ENCODE results near the gene SLC49A4.

Gene SLC49A4

DNA sequence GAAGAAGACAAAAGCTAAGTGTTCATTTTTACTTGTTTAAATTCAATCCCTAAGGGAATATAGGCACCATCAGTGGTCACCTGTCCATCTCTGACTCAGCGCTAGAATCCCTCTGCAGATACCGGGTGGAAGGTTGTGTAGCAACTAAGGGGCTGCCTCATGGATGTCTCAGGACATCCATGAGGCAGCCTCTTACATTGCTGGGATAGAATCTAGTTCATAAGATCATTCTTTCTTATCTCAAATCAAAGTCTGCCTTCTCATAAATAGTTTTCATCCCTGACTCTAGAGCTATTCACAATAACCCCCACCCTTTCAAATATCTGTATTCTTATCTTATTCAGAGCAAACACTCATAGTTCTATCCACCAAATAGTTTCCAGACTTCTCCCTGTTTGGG lies 39.4 kb upstream of the SLC49A4 start:
- Histone ChIP-seq H3K4me3 (ENCODE audit: low read depth in 1 of 2, low read length in 1 of 2) (no peak overlapping the region), H3K27ac (peak overlapping the region; percentile 78), H3K4me1 (ENCODE audit: control insufficient read depth in 1 of 2, insufficient read depth in 1 of 2, low read depth in 1 of 2, low read length in 1 of 2) (peaks cover 53 to 56% of the 10 kb centered on the region in 2 experiments), H3K36me3 (peaks cover 42% of the 10 kb centered on the region), H3K9me3 (no peaks in the 10 kb centered on the region), H3K27me3 (no peaks in the 10 kb centered on the region)
- TF ChIP-seq, protein P1, sequence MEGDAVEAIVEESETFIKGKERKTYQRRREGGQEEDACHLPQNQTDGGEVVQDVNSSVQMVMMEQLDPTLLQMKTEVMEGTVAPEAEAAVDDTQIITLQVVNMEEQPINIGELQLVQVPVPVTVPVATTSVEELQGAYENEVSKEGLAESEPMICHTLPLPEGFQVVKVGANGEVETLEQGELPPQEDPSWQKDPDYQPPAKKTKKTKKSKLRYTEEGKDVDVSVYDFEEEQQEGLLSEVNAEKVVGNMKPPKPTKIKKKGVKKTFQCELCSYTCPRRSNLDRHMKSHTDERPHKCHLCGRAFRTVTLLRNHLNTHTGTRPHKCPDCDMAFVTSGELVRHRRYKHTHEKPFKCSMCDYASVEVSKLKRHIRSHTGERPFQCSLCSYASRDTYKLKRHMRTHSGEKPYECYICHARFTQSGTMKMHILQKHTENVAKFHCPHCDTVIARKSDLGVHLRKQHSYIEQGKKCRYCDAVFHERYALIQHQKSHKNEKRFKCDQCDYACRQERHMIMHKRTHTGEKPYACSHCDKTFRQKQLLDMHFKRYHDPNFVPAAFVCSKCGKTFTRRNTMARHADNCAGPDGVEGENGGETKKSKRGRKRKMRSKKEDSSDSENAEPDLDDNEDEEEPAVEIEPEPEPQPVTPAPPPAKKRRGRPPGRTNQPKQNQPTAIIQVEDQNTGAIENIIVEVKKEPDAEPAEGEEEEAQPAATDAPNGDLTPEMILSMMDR (IDR thresholded peaks at IDR 0.05) = no peak

DNA sequence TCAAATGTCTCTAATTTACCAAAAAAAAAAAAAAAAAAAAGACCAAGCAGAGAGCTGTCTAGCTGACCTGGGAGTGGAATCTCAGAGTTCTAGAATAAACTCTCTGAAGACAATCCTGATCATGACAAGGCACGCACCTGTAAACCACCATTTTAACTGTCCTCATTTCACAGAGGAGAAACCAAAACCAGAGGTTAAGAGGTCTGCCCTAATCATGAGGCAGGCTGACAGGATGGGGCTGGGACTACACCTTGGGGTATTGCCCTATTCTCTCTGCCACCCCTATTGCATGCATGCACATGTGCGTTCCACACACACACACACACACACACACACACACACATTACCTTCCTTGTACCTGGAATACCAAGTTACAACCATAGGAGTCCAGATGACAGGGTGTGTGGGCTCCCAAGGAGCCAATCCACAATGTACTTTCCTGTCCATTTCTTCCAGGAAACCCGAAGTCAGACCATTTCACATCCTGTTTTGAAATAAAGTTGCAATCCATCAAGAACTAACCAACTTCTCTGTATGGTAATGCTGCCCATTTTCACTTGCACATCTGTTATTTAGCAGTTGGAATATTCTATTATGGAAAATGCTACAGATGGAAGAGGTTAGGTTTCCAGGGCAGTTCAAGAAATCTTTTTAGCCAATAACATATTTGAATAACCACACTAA lies 35.9 kb upstream of the SLC49A4 start:
- Histone ChIP-seq H3K9me3 (no peaks in the 10 kb centered on the region), H3K27me3 (no peaks in the 10 kb centered on the region), H3K27ac (peak overlapping the region; percentile 89), H3K4me3 (ENCODE audit: low read depth in 1 of 2, low read length in 1 of 2) (peak overlapping the region; percentile 43 to 44), H3K36me3 (peaks cover 11% of the 10 kb centered on the region), H3K4me1 (ENCODE audit: control insufficient read depth in 1 of 2, insufficient read depth in 1 of 2, low read depth in 1 of 2, low read length in 1 of 2) (peaks cover 72 to 75% of the 10 kb centered on the region in 2 experiments)
- TF ChIP-seq, protein P1 (IDR thresholded peaks at IDR 0.05) = no peak

DNA sequence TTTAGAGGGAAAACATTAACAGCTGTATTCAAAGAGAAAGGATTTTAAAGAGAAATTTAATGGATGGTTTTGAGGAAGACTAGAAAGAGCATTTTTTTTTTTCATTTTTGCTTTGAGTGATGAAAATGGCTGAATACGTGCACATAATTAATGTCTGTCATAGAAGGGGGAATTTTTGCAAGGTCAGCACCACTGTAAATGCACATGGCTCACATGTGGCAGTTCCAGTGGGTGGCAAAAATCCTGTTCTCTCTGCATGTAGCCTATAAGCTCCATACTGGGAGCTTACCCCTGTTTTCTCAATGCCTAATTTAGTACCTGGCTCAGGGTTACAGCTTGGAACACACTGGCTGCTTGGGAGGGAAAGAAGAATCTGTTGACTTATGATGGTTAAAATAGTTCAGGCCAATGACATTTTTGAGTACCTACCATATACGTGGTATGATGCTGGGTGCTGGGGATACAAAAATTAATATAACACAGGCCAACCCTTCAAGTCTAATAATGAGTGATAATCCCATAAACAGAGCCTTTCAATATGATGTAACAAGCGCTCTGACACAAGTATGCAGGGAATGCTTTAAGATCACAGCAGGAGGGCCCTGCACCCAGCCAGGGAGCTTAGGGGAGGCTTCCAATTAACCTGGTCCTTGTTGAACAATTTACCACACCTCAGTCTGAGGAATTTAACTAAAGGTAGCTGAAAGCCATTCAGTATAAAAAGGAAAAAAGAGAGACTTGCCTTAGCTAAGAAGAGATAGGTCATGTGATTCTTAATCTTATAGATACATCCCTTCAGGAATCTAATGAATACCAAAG lies 34.2 kb upstream of the SLC49A4 start:
- TF ChIP-seq, protein P1 (IDR thresholded peaks at IDR 0.05) = no peak
- H3K27ac ChIP-seq = peak overlapping the region; percentile 89

DNA sequence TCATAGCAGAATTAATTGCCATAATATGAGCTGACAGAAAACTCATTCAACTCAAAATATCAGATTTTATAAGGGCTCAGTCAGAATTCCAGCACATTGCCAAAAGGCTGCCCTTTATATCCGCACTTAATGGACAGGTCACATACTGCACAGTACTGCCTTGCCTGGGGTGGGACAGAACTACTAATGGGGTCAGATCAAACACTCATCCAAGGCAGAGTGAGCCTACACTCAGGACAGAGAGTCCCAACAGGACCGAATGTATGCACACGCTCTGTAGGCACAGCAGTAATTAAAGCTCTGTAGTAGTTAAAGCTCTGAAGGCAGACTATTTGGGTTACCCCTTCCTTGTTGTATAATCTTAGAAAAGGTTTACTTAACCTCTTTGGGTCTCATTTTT lies 28.4 kb upstream of the SLC49A4 start:
- Histone ChIP-seq H3K9me3 (no peaks in the 10 kb centered on the region), H3K27me3 (no peaks in the 10 kb centered on the region), H3K4me3 (ENCODE audit: low read depth in 1 of 2, low read length in 1 of 2) (no peak overlapping the region), H3K36me3 (no peaks in the 10 kb centered on the region), H3K4me1 (ENCODE audit: control insufficient read depth in 1 of 2, insufficient read depth in 1 of 2, low read depth in 1 of 2, low read length in 1 of 2) (peaks cover 79 to 80% of the 10 kb centered on the region in 2 experiments), H3K27ac (peak overlapping the region; percentile 97)
- TF ChIP-seq, protein P1 (IDR thresholded peaks at IDR 0.05) = no peak

More for the DNA sequence above, 34.2 kb upstream of the SLC49A4 start:
- H3K4me1 ChIP-seq (ENCODE audit: control insufficient read depth in 1 of 2, insufficient read depth in 1 of 2, low read depth in 1 of 2, low read length in 1 of 2) = peaks cover 77 to 79% of the 10 kb centered on the region in 2 experiments
- no peaks in the 10 kb centered on the region for H3K27me3 ChIP-seq
- H3K4me3 ChIP-seq (ENCODE audit: low read depth in 1 of 2, low read length in 1 of 2) = no peak overlapping the region
- H3K36me3 ChIP-seq = no peaks in the 10 kb centered on the region
- no peaks in the 10 kb centered on the region for H3K9me3 ChIP-seq

DNA sequence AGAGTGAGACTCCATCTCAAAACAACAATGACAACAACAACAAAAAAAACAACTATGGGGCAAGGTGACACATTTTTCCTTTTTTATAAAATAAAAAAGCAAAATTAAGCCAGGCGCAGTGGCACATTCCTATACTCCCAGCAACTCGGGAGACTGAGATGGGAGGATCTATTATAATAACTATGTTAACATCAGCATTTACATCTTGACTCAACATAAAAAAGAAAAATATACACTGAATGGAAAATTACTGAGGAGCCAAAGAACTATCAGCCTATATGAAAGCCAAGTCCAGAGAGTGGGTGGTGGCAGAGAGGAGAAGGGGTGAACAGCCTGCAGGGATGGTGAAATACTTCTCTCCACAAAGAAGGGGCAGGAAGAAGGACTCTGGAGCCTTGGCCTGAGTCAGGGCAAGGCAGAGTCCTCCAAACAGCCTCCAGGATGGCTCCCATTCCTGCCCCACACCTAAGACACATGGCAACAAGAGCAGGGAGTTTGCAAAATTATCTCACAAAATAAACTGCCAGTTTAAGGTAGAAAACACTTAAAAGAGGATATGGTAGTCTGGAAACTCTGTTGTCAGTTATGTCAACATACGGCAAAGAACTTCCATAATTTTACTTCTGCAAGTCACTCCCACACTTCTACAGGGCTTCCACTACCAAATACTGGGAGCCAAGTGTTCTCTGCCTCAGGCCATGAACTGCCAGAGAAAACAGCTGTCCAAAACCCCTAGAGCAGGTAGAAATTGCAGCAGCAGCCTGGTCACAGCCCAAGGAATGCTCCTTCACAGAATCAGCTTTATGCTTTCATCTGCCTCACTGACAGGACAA lies 27.1 kb upstream of the SLC49A4 start:
- TF ChIP-seq, protein P1 (IDR thresholded peaks at IDR 0.05) = no peak
- Histone ChIP-seq H3K27me3 (no peaks in the 10 kb centered on the region), H3K4me1 (ENCODE audit: control insufficient read depth in 1 of 2, insufficient read depth in 1 of 2, low read depth in 1 of 2, low read length in 1 of 2) (peaks cover 72 to 73% of the 10 kb centered on the region in 2 experiments), H3K36me3 (no peaks in the 10 kb centered on the region), H3K9me3 (no peaks in the 10 kb centered on the region), H3K27ac (peak overlapping the region; percentile 97), H3K4me3 (ENCODE audit: low read depth in 1 of 2, low read length in 1 of 2) (peak overlapping the region; percentile 48 to 54)
